ENCODE measurements around the gene ARHGAP22.

DNA sequence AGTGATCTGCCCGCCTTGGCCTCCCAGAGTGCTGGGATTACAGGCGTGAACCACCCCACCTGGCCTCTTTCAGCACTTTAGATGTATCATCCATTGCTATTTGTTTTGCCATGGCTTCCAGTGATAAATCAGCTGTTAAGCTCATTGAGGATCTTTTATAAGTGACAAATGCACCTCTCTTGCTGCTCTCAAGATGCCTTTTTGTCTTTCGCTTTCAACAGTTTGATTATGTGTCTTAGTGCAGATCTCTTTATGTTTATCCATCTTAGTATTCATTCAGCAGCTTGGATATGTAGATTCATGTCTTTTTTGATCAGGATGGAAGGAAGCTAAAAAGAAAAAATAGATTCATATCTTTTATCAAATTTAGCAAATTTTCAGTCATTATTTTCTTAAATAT is 192.8 kb downstream of the ARHGAP22 start:
- TF ChIP-seq, protein P1, sequence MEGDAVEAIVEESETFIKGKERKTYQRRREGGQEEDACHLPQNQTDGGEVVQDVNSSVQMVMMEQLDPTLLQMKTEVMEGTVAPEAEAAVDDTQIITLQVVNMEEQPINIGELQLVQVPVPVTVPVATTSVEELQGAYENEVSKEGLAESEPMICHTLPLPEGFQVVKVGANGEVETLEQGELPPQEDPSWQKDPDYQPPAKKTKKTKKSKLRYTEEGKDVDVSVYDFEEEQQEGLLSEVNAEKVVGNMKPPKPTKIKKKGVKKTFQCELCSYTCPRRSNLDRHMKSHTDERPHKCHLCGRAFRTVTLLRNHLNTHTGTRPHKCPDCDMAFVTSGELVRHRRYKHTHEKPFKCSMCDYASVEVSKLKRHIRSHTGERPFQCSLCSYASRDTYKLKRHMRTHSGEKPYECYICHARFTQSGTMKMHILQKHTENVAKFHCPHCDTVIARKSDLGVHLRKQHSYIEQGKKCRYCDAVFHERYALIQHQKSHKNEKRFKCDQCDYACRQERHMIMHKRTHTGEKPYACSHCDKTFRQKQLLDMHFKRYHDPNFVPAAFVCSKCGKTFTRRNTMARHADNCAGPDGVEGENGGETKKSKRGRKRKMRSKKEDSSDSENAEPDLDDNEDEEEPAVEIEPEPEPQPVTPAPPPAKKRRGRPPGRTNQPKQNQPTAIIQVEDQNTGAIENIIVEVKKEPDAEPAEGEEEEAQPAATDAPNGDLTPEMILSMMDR (IDR thresholded peaks at IDR 0.05; ENCODE audit: poor library complexity, severe bottlenecking) = no peak
- no peak for TF ChIP-seq EP300 (conservative IDR thresholded peaks at IDR 0.05; ENCODE audit: poor library complexity, severe bottlenecking)
- TF ChIP-seq EZH2 (IDR thresholded peaks at IDR 0.05; ENCODE audit: borderline replicate concordance, insufficient read depth, low read length, poor library complexity, severe bottlenecking) = no peak
- TF ChIP-seq SMC3 (conservative IDR thresholded peaks at IDR 0.05; ENCODE audit: poor library complexity) = no peak
- no peak for TF ChIP-seq TAF1 (IDR thresholded peaks at IDR 0.05; ENCODE audit: low read depth)

All from neural cell (in vitro differentiated cells).